ENCODE measurements around the gene CNTNAP2.
A peak's percentile ranks its signal among the peaks of the same experiment; 100 is the strongest.

CNTNAP2 gene

DNA sequence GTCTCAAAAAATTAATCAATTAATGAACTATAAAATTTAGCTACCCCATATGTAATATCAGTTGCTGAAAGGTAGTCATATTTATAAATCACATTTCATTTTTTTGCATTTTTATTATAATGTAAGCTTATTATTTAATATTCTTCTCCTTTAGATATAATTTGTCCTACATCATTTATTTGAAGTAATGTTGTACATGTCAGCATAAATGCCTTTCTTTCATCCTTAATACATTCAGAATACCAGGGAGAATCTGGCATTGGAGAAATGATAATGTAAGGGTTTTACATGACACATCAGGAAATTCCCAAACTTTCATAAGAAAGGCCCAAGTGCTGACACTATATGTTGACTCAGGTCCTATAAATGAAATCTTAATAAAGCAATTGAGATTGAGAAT, 742.1 kb downstream of the CNTNAP2 start:
- Histone ChIP-seq H3K27ac (ENCODE audit: low read depth, low read length) (no peak overlapping the region), H2BK5ac (ENCODE audit: low read length) (no peak overlapping the region), H3K56ac (ENCODE audit: low read length) (no peak overlapping the region), H3K4ac (ENCODE audit: low read depth, low read length) (no peak overlapping the region), H2AK5ac (ENCODE audit: low read length) (no peak overlapping the region), H3K79me1 (ENCODE audit: low read length) (no peaks in the 10 kb centered on the region), H3K9ac (ENCODE audit: low read length) (no peak overlapping the region), H4K8ac (ENCODE audit: low read depth, low read length) (no peak overlapping the region), H3K4me2 (ENCODE audit: low read length) (no peak overlapping the region), H2BK15ac (replicated peaks; ENCODE audit: low read depth) (no peak overlapping the region), H3K18ac (ENCODE audit: low read length) (no peak overlapping the region), H3K27me3 (ENCODE audit: insufficient read depth, low read length, poor library complexity) (no peaks in the 10 kb centered on the region), H3K36me3 (ENCODE audit: control insufficient read depth, insufficient read depth, low read length) (no peaks in the 10 kb centered on the region), H4K5ac (ENCODE audit: low read length) (no peak overlapping the region), H3K4me3 (ENCODE audit: low read length) (no peak overlapping the region), H2BK120ac (ENCODE audit: low read depth, low read length) (no peak overlapping the region), H3K4me1 (ENCODE audit: control insufficient read depth, low read depth, low read length) (no peaks in the 10 kb centered on the region), H3K23ac (ENCODE audit: low read length) (no peak overlapping the region), H3K79me2 (ENCODE audit: control insufficient read depth, insufficient read depth, low read length) (no peaks in the 10 kb centered on the region)
- no peak for DNase-seq

DNA sequence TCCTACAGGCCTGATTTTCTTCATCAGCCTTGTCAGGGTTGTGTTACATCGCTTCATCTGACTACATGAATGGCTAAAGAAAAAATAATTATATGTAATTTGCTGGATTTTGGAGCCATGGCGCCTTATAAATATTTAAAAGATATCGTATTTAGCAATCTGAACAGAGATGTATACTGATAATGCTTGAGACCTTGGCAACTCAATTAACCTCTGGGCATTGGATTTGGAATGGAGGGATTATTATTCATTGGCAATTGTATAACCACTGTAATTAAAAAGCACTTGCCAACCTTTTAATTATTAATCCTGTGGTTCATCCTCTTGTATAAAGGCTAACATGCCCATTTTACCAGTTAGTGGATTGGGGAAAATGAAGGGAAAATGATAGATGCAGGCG, 745.1 kb downstream of the CNTNAP2 start:
- Histone ChIP-seq H3K4me1 (ENCODE audit: control insufficient read depth, low read depth, low read length) (no peaks in the 10 kb centered on the region), H3K4me3 (ENCODE audit: low read length) (no peak overlapping the region), H3K18ac (ENCODE audit: low read length) (no peak overlapping the region), H2BK15ac (replicated peaks; ENCODE audit: low read depth) (no peak overlapping the region), H3K23ac (ENCODE audit: low read length) (no peak overlapping the region), H3K4ac (ENCODE audit: low read depth, low read length) (no peak overlapping the region), H2BK120ac (ENCODE audit: low read depth, low read length) (no peak overlapping the region), H3K36me3 (ENCODE audit: control insufficient read depth, insufficient read depth, low read length) (no peaks in the 10 kb centered on the region), H3K27ac (ENCODE audit: low read depth, low read length) (no peak overlapping the region), H3K27me3 (ENCODE audit: insufficient read depth, low read length, poor library complexity) (no peaks in the 10 kb centered on the region), H3K9ac (ENCODE audit: low read length) (no peak overlapping the region), H4K8ac (ENCODE audit: low read depth, low read length) (no peak overlapping the region), H3K79me1 (ENCODE audit: low read length) (no peaks in the 10 kb centered on the region), H2AK5ac (ENCODE audit: low read length) (no peak overlapping the region), H3K56ac (ENCODE audit: low read length) (no peak overlapping the region), H2BK5ac (ENCODE audit: low read length) (no peak overlapping the region), H3K79me2 (ENCODE audit: control insufficient read depth, insufficient read depth, low read length) (no peaks in the 10 kb centered on the region), H3K4me2 (ENCODE audit: low read length) (no peak overlapping the region), H4K5ac (ENCODE audit: low read length) (no peak overlapping the region)
- no CpG with 5 or more reads among the region's 4 CpGs for WGBS (ENCODE audit: extremely low coverage, insufficient coverage, low lambda C conversion rate)
- no peak for DNase-seq

DNA sequence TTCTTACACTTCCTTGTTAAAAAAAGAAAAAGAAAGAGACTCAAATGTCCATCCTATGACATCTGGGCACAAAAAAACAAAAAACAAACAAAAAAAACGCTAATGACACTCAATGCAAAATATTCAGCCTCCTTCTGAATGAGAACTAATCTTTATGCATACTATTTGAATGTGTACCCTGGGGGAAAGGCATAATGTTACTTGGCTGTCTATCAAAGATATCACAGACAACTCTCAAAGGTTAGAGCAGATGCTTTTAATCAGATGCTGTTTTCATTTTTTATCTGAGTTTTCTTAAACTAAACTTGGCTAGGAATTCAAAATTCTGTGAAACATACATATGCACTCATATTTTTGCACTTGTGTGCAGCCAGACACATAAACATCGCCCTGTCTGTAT, 745.8 kb downstream of the CNTNAP2 start:
- no peak overlapping the region for H3K4ac ChIP-seq (ENCODE audit: low read depth, low read length)
- no peak for DNase-seq
- no peak overlapping the region for H3K56ac ChIP-seq (ENCODE audit: low read length)
- H2AK5ac ChIP-seq (ENCODE audit: low read length): no peak overlapping the region
- H3K36me3 ChIP-seq (ENCODE audit: control insufficient read depth, insufficient read depth, low read length): no peaks in the 10 kb centered on the region
- no peak overlapping the region for H3K4me3 ChIP-seq (ENCODE audit: low read length)
- no peaks in the 10 kb centered on the region for H3K27me3 ChIP-seq (ENCODE audit: insufficient read depth, low read length, poor library complexity)
- H3K23ac ChIP-seq (ENCODE audit: low read length): no peak overlapping the region
- no peak overlapping the region for H3K27ac ChIP-seq (ENCODE audit: low read depth, low read length)
- no peak overlapping the region for H3K4me2 ChIP-seq (ENCODE audit: low read length)
- no peaks in the 10 kb centered on the region for H3K79me2 ChIP-seq (ENCODE audit: control insufficient read depth, insufficient read depth, low read length)
- H3K4me1 ChIP-seq (ENCODE audit: control insufficient read depth, low read depth, low read length): no peaks in the 10 kb centered on the region
- no peak overlapping the region for H2BK120ac ChIP-seq (ENCODE audit: low read depth, low read length)
- no peak overlapping the region for H2BK5ac ChIP-seq (ENCODE audit: low read length)
- no peaks in the 10 kb centered on the region for H3K79me1 ChIP-seq (ENCODE audit: low read length)
- WGBS (ENCODE audit: extremely low coverage, insufficient coverage, low lambda C conversion rate): no CpG with 5 or more reads among the region's 2 CpGs
- no peak overlapping the region for H4K8ac ChIP-seq (ENCODE audit: low read depth, low read length)
- no peak overlapping the region for H4K5ac ChIP-seq (ENCODE audit: low read length)
- H3K18ac ChIP-seq (ENCODE audit: low read length): no peak overlapping the region
- no peak overlapping the region for H3K9ac ChIP-seq (ENCODE audit: low read length)
- H2BK15ac ChIP-seq (replicated peaks; ENCODE audit: low read depth): no peak overlapping the region

DNA sequence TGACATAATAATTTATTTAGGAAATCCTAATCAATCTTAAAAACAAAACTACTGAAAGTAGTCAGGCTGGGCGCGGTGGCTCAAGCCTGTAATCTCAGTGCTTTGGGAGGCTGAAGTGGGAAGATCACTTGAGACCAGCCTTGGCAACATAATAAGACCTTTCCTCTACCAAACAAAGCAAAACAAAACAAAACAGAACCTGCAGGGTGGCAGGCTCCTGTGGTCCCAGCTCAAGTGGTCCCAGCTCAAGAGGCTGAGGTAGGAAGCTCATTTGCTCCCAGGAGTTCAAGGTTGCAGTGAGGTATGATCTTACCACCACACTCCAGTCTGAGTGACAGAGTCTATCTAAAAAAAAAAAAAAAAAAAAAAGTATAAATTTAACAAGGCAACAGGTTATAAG, 748.0 kb downstream of the CNTNAP2 start:
- no peaks in the 10 kb centered on the region for H3K4me1 ChIP-seq (ENCODE audit: control insufficient read depth, low read depth, low read length)
- H3K23ac ChIP-seq (ENCODE audit: low read length): no peak overlapping the region
- H3K56ac ChIP-seq (ENCODE audit: low read length): no peak overlapping the region
- H3K79me1 ChIP-seq (ENCODE audit: low read length): no peaks in the 10 kb centered on the region
- H2BK5ac ChIP-seq (ENCODE audit: low read length): no peak overlapping the region
- H3K4me3 ChIP-seq (ENCODE audit: low read length): no peak overlapping the region
- H3K4me2 ChIP-seq (ENCODE audit: low read length): no peak overlapping the region
- no CpG with 5 or more reads among the region's 2 CpGs for WGBS (ENCODE audit: extremely low coverage, insufficient coverage, low lambda C conversion rate)
- no peaks in the 10 kb centered on the region for H3K79me2 ChIP-seq (ENCODE audit: control insufficient read depth, insufficient read depth, low read length)
- H3K9ac ChIP-seq (ENCODE audit: low read length): no peak overlapping the region
- H4K5ac ChIP-seq (ENCODE audit: low read length): no peak overlapping the region
- no peak overlapping the region for H2BK15ac ChIP-seq (replicated peaks; ENCODE audit: low read depth)
- no peak overlapping the region for H3K4ac ChIP-seq (ENCODE audit: low read depth, low read length)
- H3K36me3 ChIP-seq (ENCODE audit: control insufficient read depth, insufficient read depth, low read length): no peaks in the 10 kb centered on the region
- no peak overlapping the region for H2BK120ac ChIP-seq (ENCODE audit: low read depth, low read length)
- no peak overlapping the region for H4K8ac ChIP-seq (ENCODE audit: low read depth, low read length)
- no peak overlapping the region for H3K27ac ChIP-seq (ENCODE audit: low read depth, low read length)
- no peak overlapping the region for H3K18ac ChIP-seq (ENCODE audit: low read length)
- H2AK5ac ChIP-seq (ENCODE audit: low read length): no peak overlapping the region
- no peaks in the 10 kb centered on the region for H3K27me3 ChIP-seq (ENCODE audit: insufficient read depth, low read length, poor library complexity)
- peak; percentile 62 for DNase-seq

DNA sequence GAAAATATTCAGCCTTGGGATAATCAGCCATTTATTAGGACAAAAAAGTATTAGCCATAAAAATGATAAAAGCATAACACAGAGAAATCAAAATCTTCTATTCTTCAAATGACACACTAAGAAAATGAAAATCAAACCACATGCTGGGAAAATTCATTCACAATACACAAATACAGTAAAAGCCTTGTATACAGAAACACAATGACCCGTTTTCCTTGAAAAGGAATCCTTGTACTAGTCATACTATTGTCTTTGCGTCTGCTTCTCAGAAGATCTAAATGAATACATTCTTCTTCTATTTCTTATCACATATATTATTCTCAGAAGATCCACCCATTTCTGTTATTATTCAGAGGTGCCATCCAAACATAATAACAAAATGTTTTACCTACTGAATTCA, 749.1 kb downstream of the CNTNAP2 start:
- no peak overlapping the region for H3K27ac ChIP-seq (ENCODE audit: low read depth, low read length)
- no peak overlapping the region for H3K4me3 ChIP-seq (ENCODE audit: low read length)
- no peak overlapping the region for H3K56ac ChIP-seq (ENCODE audit: low read length)
- no peak overlapping the region for H4K8ac ChIP-seq (ENCODE audit: low read depth, low read length)
- no peaks in the 10 kb centered on the region for H3K79me1 ChIP-seq (ENCODE audit: low read length)
- no peak overlapping the region for H3K23ac ChIP-seq (ENCODE audit: low read length)
- no peak overlapping the region for H3K18ac ChIP-seq (ENCODE audit: low read length)
- no peak overlapping the region for H2AK5ac ChIP-seq (ENCODE audit: low read length)
- H3K36me3 ChIP-seq (ENCODE audit: control insufficient read depth, insufficient read depth, low read length): no peaks in the 10 kb centered on the region
- H2BK120ac ChIP-seq (ENCODE audit: low read depth, low read length): no peak overlapping the region
- H3K4me1 ChIP-seq (ENCODE audit: control insufficient read depth, low read depth, low read length): no peaks in the 10 kb centered on the region
- no peaks in the 10 kb centered on the region for H3K79me2 ChIP-seq (ENCODE audit: control insufficient read depth, insufficient read depth, low read length)
- no peak overlapping the region for H3K9ac ChIP-seq (ENCODE audit: low read length)
- no peak overlapping the region for H3K4me2 ChIP-seq (ENCODE audit: low read length)
- H3K4ac ChIP-seq (ENCODE audit: low read depth, low read length): no peak overlapping the region
- H3K27me3 ChIP-seq (ENCODE audit: insufficient read depth, low read length, poor library complexity): no peaks in the 10 kb centered on the region
- H2BK5ac ChIP-seq (ENCODE audit: low read length): no peak overlapping the region
- DNase-seq: no peak
- H4K5ac ChIP-seq (ENCODE audit: low read length): no peak overlapping the region
- H2BK15ac ChIP-seq (replicated peaks; ENCODE audit: low read depth): no peak overlapping the region
- no CpG with 5 or more reads among the region's 2 CpGs for WGBS (ENCODE audit: extremely low coverage, insufficient coverage, low lambda C conversion rate)

DNA sequence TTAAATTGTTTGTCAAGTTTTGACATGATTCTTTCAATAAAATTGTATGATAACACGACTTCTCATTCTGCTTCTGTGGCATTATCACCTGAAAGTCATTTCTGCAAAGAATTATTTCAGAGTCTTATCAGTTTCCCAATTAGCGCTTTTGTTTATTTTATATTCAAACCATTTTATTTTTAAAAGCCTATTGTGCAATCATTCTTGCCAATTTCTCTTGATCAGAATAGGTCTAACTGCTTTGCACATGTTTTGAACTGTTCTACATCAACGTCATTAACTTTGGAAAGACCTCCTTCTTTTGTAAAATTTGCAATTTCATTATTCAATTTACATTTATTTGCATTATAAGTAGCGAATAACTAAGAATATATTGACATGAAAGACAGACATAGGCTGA, 758.1 kb downstream of the CNTNAP2 start:
- Histone ChIP-seq H2AK5ac (ENCODE audit: low read length) (no peak overlapping the region), H3K18ac (ENCODE audit: low read length) (no peak overlapping the region), H3K4ac (ENCODE audit: low read depth, low read length) (no peak overlapping the region), H3K9ac (ENCODE audit: low read length) (no peak overlapping the region), H3K4me1 (ENCODE audit: control insufficient read depth, low read depth, low read length) (no peaks in the 10 kb centered on the region), H2BK5ac (ENCODE audit: low read length) (no peak overlapping the region), H3K27me3 (ENCODE audit: insufficient read depth, low read length, poor library complexity) (no peaks in the 10 kb centered on the region), H3K23ac (ENCODE audit: low read length) (no peak overlapping the region), H2BK120ac (ENCODE audit: low read depth, low read length) (no peak overlapping the region), H3K36me3 (ENCODE audit: control insufficient read depth, insufficient read depth, low read length) (no peaks in the 10 kb centered on the region), H3K27ac (ENCODE audit: low read depth, low read length) (no peak overlapping the region), H3K79me2 (ENCODE audit: control insufficient read depth, insufficient read depth, low read length) (no peaks in the 10 kb centered on the region), H4K8ac (ENCODE audit: low read depth, low read length) (no peak overlapping the region), H4K5ac (ENCODE audit: low read length) (no peak overlapping the region), H2BK15ac (replicated peaks; ENCODE audit: low read depth) (no peak overlapping the region), H3K79me1 (ENCODE audit: low read length) (no peaks in the 10 kb centered on the region), H3K4me3 (ENCODE audit: low read length) (no peak overlapping the region), H3K56ac (ENCODE audit: low read length) (no peak overlapping the region), H3K4me2 (ENCODE audit: low read length) (no peak overlapping the region)
- no CpG with 5 or more reads among the region's 4 CpGs for WGBS (ENCODE audit: extremely low coverage, insufficient coverage, low lambda C conversion rate)
- DNase-seq: no peak
